Psoas muscle (tissue), 8 donors: ENCODE data around the gene WNT7A. TPM values are rescaled to one million over a fixed set of nuclear protein-coding genes. Genes with fewer than 3 reads are reported as not detected.

Experiments
- ATAC-seq, 4 donors: fragments of 200-7000 bp; cut with Tn5 transposase; one replicate each; pipeline ENCODE4 v1.9.1; 2020; ENCODE audit warnings: moderate library complexity in 3 of 4, mild to moderate bottlenecking in 2 of 4
- DNase-seq, 2 donors: peaks; one replicate each; pipeline ENCODE4 v3.0.0-alpha.2; 2020
- H3K27ac ChIP-seq: fragments of 200-600 bp; one replicate; pipeline ENCODE4 v1.8.0; 2022
- H3K27me3 ChIP-seq, 3 donors: fragments of 200-600 bp in 1 of 3; one replicate each; pipeline versions ENCODE4 v1.6.1 to v1.8.0; 2013 to 2022; ENCODE audit warnings: low read length in 2 of 3, mild to moderate bottlenecking in 2 of 3, moderate library complexity in 1 of 3; ENCODE audit not compliant: insufficient read depth in 3 of 3
- H3K36me3 ChIP-seq, 2 donors: fragments of 200-600 bp in 1 of 2; one replicate each; pipeline versions ENCODE4 v1.6.1 to v1.8.0; 2013 to 2022; ENCODE audit warnings: low read depth in 1 of 2, mild to moderate bottlenecking in 1 of 2, moderate library complexity in 1 of 2; ENCODE audit not compliant: insufficient read depth in 1 of 2
- H3K4me1 ChIP-seq: fragments of 200-600 bp; one replicate; pipeline ENCODE4 v1.8.0; 2022
- H3K4me3 ChIP-seq: fragments of 200-600 bp; one replicate; pipeline ENCODE4 v1.8.0; 2022; ENCODE audit warnings: mild to moderate bottlenecking
- H3K9me3 ChIP-seq: fragments of 200-600 bp; one replicate; pipeline ENCODE4 v1.8.0; 2022
- WGBS, 3 donors: extraction: QIAGEN DNeasy Blood & Tissue Kit; methylation state at CpG; one replicate each; pipeline versions ENCODE4 v1.1.6 to v1.1.7; 2013; 5-methylcytosine and 5-hydroxymethylcytosine counted together
- intact Hi-C, 2 donors: fragments of 100-400 bp; cut with DNase I; formaldehyde crosslinking; loops; one replicate each; pipeline versions ENCODE4 v1.11.0 to v1.14.2; 2022
- polyA plus RNA-seq, 3 donors: library from polyadenylated mRNA; stranded (reverse); fragments of 200-250 nt; gene quantifications; one replicate each; pipeline ENCODE4 v1.2.3, GENCODE V29; 2013
- total RNA-seq, 4 donors: library from RNA; stranded (reverse); fragmentation: NEBNext Ultra II Directional in 2 of 4; extraction: Animal tissue kit (Norgen Biotek cat#: 25700) in 2 of 4; gene quantifications; one replicate each; pipeline versions ENCODE4 v1.2.1 to v1.2.4, GENCODE V29; 2021 to 2023
- TF ChIP-seq, protein P1 (sequence below): fragments of 200-600 bp; IDR thresholded peaks from one replicate; pipeline ENCODE4 v1.8.0; 2022; ENCODE audit warnings: antibody characterized with exemption
- donor health status: healthy with polysubstance abuse.
- donor health status: DM: no; HTN: no; CAD: no; lungs with moderate emphysema.
- donor health status: Bipolar disorder and iron deficiency.
- donor health status: healthy.
- donor health status: DM: yes; HTN: yes; CAD: no.
- donor health status: DM: no; HTN: no; CAD: no.
- donor health status: DM: no; HTN: no; CAD: no.
- donor health status: DM: yes; HTN: yes; CAD: no.

WNT7A gene
- total and polyA plus RNA-seq, 7 donors = 0.04 TPM; not detected in 6

- DNase-seq (no peak), ATAC-seq (no peak)
- Histone ChIP-seq H3K36me3 (no peaks in the 10 kb centered on the region), H3K27me3 (peaks cover 0 to 29% (median 10%) of the 10 kb centered on the region in 3 donors), H3K4me3 (no peak overlapping the region), H3K27ac (no peak overlapping the region), H3K4me1 (no peaks in the 10 kb centered on the region), H3K9me3 (no peaks in the 10 kb centered on the region)
- 41 to 55% (median 42%) methylated on average over 8 of the region's 8 CpGs for WGBS, 3 donors
- TF ChIP-seq, protein P1, sequence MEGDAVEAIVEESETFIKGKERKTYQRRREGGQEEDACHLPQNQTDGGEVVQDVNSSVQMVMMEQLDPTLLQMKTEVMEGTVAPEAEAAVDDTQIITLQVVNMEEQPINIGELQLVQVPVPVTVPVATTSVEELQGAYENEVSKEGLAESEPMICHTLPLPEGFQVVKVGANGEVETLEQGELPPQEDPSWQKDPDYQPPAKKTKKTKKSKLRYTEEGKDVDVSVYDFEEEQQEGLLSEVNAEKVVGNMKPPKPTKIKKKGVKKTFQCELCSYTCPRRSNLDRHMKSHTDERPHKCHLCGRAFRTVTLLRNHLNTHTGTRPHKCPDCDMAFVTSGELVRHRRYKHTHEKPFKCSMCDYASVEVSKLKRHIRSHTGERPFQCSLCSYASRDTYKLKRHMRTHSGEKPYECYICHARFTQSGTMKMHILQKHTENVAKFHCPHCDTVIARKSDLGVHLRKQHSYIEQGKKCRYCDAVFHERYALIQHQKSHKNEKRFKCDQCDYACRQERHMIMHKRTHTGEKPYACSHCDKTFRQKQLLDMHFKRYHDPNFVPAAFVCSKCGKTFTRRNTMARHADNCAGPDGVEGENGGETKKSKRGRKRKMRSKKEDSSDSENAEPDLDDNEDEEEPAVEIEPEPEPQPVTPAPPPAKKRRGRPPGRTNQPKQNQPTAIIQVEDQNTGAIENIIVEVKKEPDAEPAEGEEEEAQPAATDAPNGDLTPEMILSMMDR = no peak
- intact Hi-C loops = no loop called here
Observed at GRCh38 chr3:13783476-13783875, 96.4 kb downstream of the WNT7A start.

- no peak overlapping the region for H3K4me3 ChIP-seq
- 3 to 4% (median 3%) methylated on average over 11 of the region's 11 CpGs for WGBS, 3 donors
- TF ChIP-seq, protein P1 = no peak
- H3K27me3 ChIP-seq = peaks cover 0 to 31% (median 6%) of the 10 kb centered on the region in 3 donors
- intact Hi-C loops = no loop called here
- no peak for ATAC-seq
- DNase-seq = no peak
- no peaks in the 10 kb centered on the region for H3K9me3 ChIP-seq
- no peaks in the 10 kb centered on the region for H3K36me3 ChIP-seq
- no peaks in the 10 kb centered on the region for H3K4me1 ChIP-seq
- no peak overlapping the region for H3K27ac ChIP-seq
Observed at GRCh38 chr3:13782501-13782900, 97.4 kb downstream of the WNT7A start.

GRCh38 chr3:13781417-13781816 lies 98.5 kb downstream of the WNT7A start:
- H3K27me3 ChIP-seq = peaks cover 0 to 31% (median 3%) of the 10 kb centered on the region in 3 donors
- H3K36me3 ChIP-seq = no peaks in the 10 kb centered on the region
- no peak overlapping the region for H3K27ac ChIP-seq
- H3K4me1 ChIP-seq = no peaks in the 10 kb centered on the region
- intact Hi-C loops = no loop called here
- ATAC-seq (no peak), DNase-seq (no peak)
- no peak overlapping the region for H3K4me3 ChIP-seq
- TF ChIP-seq, protein P1 = no peak
- 91 to 92% (median 92%) methylated on average over 5 of the region's 5 CpGs for WGBS, 3 donors
- H3K9me3 ChIP-seq = no peaks in the 10 kb centered on the region

DNA sequence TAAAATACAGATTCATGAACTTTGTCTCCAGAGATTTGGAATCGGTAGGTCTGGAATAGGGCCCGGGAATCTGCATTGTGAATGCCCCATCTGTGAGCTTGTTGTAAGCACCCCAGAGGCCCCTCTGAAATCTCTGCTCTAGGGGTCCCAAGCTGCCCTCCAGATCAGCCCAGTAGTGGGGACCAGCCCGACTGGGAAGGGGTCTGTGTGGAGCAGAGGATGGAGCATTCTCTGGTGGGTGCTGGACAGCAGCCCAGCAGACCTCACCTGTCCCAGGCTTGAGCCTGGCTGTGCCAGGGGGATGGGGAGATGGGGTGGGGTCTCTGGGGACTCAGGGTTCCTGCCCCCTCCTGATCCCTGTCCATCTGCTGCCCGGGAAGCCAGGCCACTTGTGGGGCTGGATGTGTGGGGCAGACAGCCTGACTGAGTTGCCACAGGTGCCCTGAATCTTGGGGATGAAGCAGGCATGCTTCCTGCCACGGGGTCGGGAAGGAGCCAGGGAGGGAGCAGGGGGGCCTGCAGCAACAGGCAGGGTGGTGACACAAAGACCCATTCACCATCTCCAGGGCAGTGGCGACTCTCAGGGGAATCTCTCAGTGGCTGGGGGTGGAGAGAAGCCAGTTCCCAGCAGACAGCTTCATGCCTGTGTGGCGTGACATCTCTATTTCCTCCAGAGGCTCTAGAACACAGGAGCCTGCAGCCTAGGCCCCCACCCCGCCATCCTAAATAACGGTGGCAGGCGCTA lies 99.3 kb downstream of the WNT7A start:
- peaks cover 0 to 31% (median 3%) of the 10 kb centered on the region in 3 donors for H3K27me3 ChIP-seq
- no peak for ATAC-seq

More for the DNA sequence above, 99.3 kb downstream of the WNT7A start:
- H3K27ac ChIP-seq = no peak overlapping the region
- 40 to 64% (median 42%) methylated on average over 10 to 11 of the region's 11 CpGs for WGBS, 3 donors
- no peaks in the 10 kb centered on the region for H3K9me3 ChIP-seq
- no peak for DNase-seq
- H3K4me3 ChIP-seq = no peak overlapping the region
- intact Hi-C loops = no loop called here
- TF ChIP-seq, protein P1 = no peak
- no peaks in the 10 kb centered on the region for H3K4me1 ChIP-seq
- H3K36me3 ChIP-seq = no peaks in the 10 kb centered on the region
